ENCODE measurements around the gene CLN5. TPM values are rescaled to one million over a fixed set of nuclear protein-coding genes. Genes with fewer than 3 reads are reported as not detected.

The CLN5 gene
- total RNA-seq, 4 donors from 2014 or later: 4.5 to 10.1 (median 7.1) TPM

GRCh38 chr13:76968041-76968440, 23.8 kb upstream of the CLN5 start:
- no peak overlapping the region for H3K27ac ChIP-seq
- no peak for DNase-seq
- ATAC-seq: no peak
- H3K36me3 ChIP-seq: no peaks in the 10 kb centered on the region
- H3K4me3 ChIP-seq: no peak overlapping the region
- no peaks in the 10 kb centered on the region for H3K27me3 ChIP-seq
- H3K9me3 ChIP-seq: no peaks in the 10 kb centered on the region
- H3K4me1 ChIP-seq: no peaks in the 10 kb centered on the region
- in situ Hi-C loops (cut with MboI; ENCODE audit: low sequenced_read_pairs in 4 of 4) (no loop called here), intact Hi-C loops (cut with DNase I; ENCODE audit: low total_unique reads) (no loop called here)
- TF ChIP-seq POLR2A (IDR thresholded peaks at IDR 0.05) (no peak), CTCF (IDR thresholded peaks at IDR 0.05 in 4 of 5, conservative IDR thresholded peaks at IDR 0.05 in 1 of 5) (no peak)

DNA sequence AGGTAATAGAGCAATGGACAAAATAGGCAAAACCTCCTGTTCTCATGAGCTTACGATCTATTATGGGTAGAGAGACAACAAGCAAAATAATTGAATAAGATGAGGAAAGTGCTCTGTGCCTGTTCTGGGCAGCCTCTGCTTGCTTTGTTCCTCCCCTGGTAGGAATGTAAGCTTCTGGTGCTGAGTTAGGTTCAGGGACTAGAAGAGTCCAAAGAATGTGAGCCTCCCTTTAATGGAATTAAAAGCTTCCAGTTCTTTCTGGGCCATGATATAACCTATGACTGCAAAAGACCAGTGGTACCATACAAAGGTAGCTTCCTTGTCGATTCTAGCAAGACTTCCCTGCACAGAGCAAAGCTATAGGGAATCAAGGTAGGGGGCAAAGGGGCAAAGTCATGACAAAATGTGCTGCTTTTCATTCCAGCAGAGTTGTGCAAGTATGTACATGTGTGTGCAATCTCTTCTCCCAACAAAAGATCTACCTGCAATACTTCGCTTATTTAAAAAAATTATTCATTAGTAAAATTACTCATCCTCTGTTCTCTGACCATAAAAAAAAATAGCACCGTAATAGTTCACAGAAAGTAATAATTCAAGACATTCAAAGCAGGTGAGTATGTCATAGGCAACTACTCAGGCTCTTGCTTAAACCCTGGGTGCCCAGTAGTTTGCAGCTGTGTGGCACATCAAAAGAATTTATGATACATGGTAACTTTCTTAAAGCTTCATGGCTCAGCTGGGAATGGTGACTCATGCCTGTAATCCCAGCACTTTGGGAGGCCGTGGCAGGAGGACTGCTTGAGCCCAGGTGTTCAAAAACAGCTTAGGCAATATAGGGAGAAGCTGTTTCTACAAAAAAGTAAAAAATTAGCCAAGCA, 22.2 kb upstream of the CLN5 start:
- DNase-seq: no peak
- intact Hi-C loops (cut with DNase I; ENCODE audit: low total_unique reads) (no loop called here), in situ Hi-C loops (cut with MboI; ENCODE audit: low sequenced_read_pairs in 4 of 4) (no loop called here)
- no peaks in the 10 kb centered on the region for H3K27me3 ChIP-seq
- ATAC-seq: no peak
- no peaks in the 10 kb centered on the region for H3K36me3 ChIP-seq
- TF ChIP-seq CTCF (IDR thresholded peaks at IDR 0.05 in 4 of 5, conservative IDR thresholded peaks at IDR 0.05 in 1 of 5): no peak
- no peak for TF ChIP-seq POLR2A (IDR thresholded peaks at IDR 0.05)
- H3K27ac ChIP-seq: no peak overlapping the region
- H3K9me3 ChIP-seq: no peaks in the 10 kb centered on the region
- no peak overlapping the region for H3K4me3 ChIP-seq
- no peaks in the 10 kb centered on the region for H3K4me1 ChIP-seq

- no peak for ATAC-seq
- Histone ChIP-seq H3K36me3 (no peaks in the 10 kb centered on the region), H3K27me3 (no peaks in the 10 kb centered on the region), H3K9me3 (no peaks in the 10 kb centered on the region), H3K4me1 (no peaks in the 10 kb centered on the region), H3K27ac (no peak overlapping the region), H3K4me3 (no peak overlapping the region)
- in situ Hi-C loops (cut with MboI; ENCODE audit: low sequenced_read_pairs in 4 of 4) (no loop called here), intact Hi-C loops (cut with DNase I; ENCODE audit: low total_unique reads) (no loop called here)
- DNase-seq: no peak
- no peak for TF ChIP-seq CTCF (IDR thresholded peaks at IDR 0.05 in 4 of 5, conservative IDR thresholded peaks at IDR 0.05 in 1 of 5)
- no peak for TF ChIP-seq POLR2A (IDR thresholded peaks at IDR 0.05)
Observed at GRCh38 chr13:76971215-76971614, 20.7 kb upstream of the CLN5 start.

DNA sequence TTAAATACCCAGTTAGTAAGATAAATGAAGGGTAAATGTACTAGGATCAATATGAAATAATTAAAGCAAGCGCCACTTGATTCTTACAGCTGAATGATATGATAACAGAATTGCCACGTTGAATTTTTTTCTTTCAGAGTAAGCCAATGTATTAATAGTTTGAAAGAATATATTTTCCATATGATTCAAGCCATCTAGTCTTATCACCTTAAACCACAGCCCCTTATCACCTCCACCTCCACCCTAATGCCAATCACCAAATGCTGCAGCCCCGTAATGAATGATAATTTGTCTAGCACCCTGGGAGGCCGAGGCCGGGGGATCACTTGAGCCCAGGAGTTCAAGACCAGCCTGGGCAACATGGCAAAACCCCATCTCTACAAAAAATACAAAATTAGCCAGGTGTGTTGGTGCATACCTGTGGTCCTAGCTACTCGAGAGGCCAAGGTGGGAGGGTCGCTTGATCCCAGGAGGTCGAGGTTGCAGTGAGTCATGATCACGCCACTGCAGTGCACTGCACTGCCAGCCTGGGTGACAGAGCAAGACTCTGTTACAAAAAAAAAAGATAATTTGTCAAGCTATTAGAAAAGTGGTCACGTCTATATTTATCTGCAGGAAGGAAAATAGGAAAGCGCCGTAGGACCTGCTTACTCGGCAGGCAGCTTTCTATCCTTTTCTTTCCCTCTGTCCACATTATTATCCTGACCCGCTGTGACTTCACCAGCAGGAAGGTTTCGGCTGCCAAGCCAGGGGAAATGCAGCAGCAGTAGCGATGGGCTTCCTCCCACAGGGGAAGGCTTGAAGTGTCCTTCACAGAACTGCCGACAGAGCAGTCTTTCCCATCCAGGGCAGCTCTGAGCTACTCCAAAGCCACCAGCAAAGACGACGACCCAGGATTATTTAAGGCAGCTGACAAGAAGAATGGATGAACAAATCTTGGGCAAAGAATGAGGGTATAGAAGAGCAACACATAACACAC, 19.7 kb upstream of the CLN5 start:
- H3K27me3 ChIP-seq: no peaks in the 10 kb centered on the region
- DNase-seq (no peak), ATAC-seq (no peak)
- no peaks in the 10 kb centered on the region for H3K36me3 ChIP-seq
- in situ Hi-C loops (cut with MboI; ENCODE audit: low sequenced_read_pairs in 4 of 4) (no loop called here), intact Hi-C loops (cut with DNase I; ENCODE audit: low total_unique reads) (no loop called here)
- TF ChIP-seq CTCF (IDR thresholded peaks at IDR 0.05 in 4 of 5, conservative IDR thresholded peaks at IDR 0.05 in 1 of 5) (no peak), POLR2A (IDR thresholded peaks at IDR 0.05) (no peak)
- no peak overlapping the region for H3K4me3 ChIP-seq
- H3K4me1 ChIP-seq: no peaks in the 10 kb centered on the region
- no peaks in the 10 kb centered on the region for H3K9me3 ChIP-seq
- no peak overlapping the region for H3K27ac ChIP-seq
